ENCODE measurements around the gene S100A2.
A peak's percentile ranks its signal among the peaks of the same experiment; 100 is the strongest.

The S100A2 gene

GRCh38 chr1:153543736-153544135 lies 21.9 kb downstream of the S100A2 start:
- no peak for TF ChIP-seq Cebpa-rat (IDR thresholded peaks at IDR 0.05)
- Histone ChIP-seq H4K20me1 (peaks cover 0 to 35% (median 0%) of the 10 kb centered on the region in 11 experiments; a peak in 6 of 22 replicates), H3K4me2 (peak overlapping the region; percentile 86 to 100 (median 95)), H3K4me3 (peak overlapping the region in 7 of 10 experiments; percentile 54 to 82 (median 69); a peak in 14 of 20 replicates), H3K4me1 (peaks cover 84 to 98% (median 94%) of the 10 kb centered on the region in 10 experiments), H3K9ac (peak overlapping the region in 10 of 11 experiments; percentile 4 to 79 (median 47); a peak in 9 of 22 replicates), H3K9me3 (replicated peaks in 1 of 11) (no peaks in the 10 kb centered on the region), H3K27me3 (no peaks in the 10 kb centered on the region), H3K27ac (peak overlapping the region in 9 of 11 experiments; percentile 9 to 85 (median 76); a peak in 12 of 22 replicates), H3K36me3 (peaks cover 0 to 25% (median 15%) of the 10 kb centered on the region in 11 experiments; a peak in 13 of 22 replicates)

GRCh38 chr1:153542956-153543711 lies 22.5 kb downstream of the S100A2 start:
- H3K27ac ChIP-seq: peak overlapping the region; percentile 14 to 85 (median 76); a peak in 16 of 22 replicates
- H3K9me3 ChIP-seq (replicated peaks in 1 of 11): no peaks in the 10 kb centered on the region
- H3K4me1 ChIP-seq: peaks cover 84 to 98% (median 93%) of the 10 kb centered on the region in 10 experiments
- peak overlapping the region; percentile 86 to 100 (median 95) for H3K4me2 ChIP-seq
- H3K27me3 ChIP-seq: no peaks in the 10 kb centered on the region
- H3K9ac ChIP-seq: peak overlapping the region in 9 of 11 experiments; percentile 4 to 79 (median 20); a peak in 7 of 22 replicates
- H3K4me3 ChIP-seq: peak overlapping the region in 7 of 10 experiments; percentile 54 to 82 (median 69); a peak in 11 of 20 replicates
- peaks cover 0 to 25% (median 15%) of the 10 kb centered on the region in 11 experiments; a peak in 13 of 22 replicates for H3K36me3 ChIP-seq
- peaks cover 0 to 35% (median 0%) of the 10 kb centered on the region in 11 experiments; a peak in 6 of 22 replicates for H4K20me1 ChIP-seq
- no peak for TF ChIP-seq Cebpa-rat (IDR thresholded peaks at IDR 0.05)

GRCh38 chr1:153541641-153542590 lies 23.7 kb downstream of the S100A2 start:
- H3K4me2 ChIP-seq: peak overlapping the region; percentile 86 to 100 (median 95)
- peak overlapping the region; percentile 10 to 76 (median 44); a peak in 15 of 22 replicates for H3K9ac ChIP-seq

GRCh38 chr1:153540394-153541361 lies 25.0 kb downstream of the S100A2 start, which contains the start of gene S100A5:
Gene S100A5 (minus strand): TSS chr1:153540934. CDS start chr1:153540191, 743 bp downstream.
- Histone ChIP-seq H3K4me1 (peaks cover 76 to 96% (median 85%) of the 10 kb centered on the region in 10 experiments), H3K9me3 (replicated peaks in 1 of 11) (no peaks in the 10 kb centered on the region), H3K36me3 (peaks cover 0 to 25% (median 15%) of the 10 kb centered on the region in 11 experiments; a peak in 13 of 22 replicates), H3K27me3 (peaks cover 0 to 11% (median under 1%) of the 10 kb centered on the region in 11 experiments; a peak in 8 of 22 replicates), H3K4me3 (peak within 1 kb of the TSS in 4 of 10 experiments; percentile 29 to 82 (median 44); a peak in 8 of 20 replicates), H3K27ac (peak within 1 kb of the TSS; percentile 31 to 85 (median 72); a peak in 21 of 22 replicates), H3K9ac (peak within 1 kb of the TSS; percentile 20 to 74 (median 49); a peak in 18 of 22 replicates), H3K4me2 (peak within 1 kb of the TSS; percentile 86 to 100 (median 95)), H4K20me1 (peaks cover 0 to 35% (median 0%) of the 10 kb centered on the region in 11 experiments; a peak in 6 of 22 replicates)
- TF ChIP-seq Cebpa-rat (IDR thresholded peaks at IDR 0.05): no peak

More at GRCh38 chr1:153541641-153542590, 23.7 kb downstream of the S100A2 start:
- H3K9me3 ChIP-seq (replicated peaks in 1 of 11): no peaks in the 10 kb centered on the region
- 0 out of 22 replicates have a peak, but pooled peaks cover 0 to 2% (median 0%) of the 10 kb centered on the region in 11 experiments for H3K27me3 ChIP-seq
- H3K4me1 ChIP-seq: peaks cover 78 to 96% (median 86%) of the 10 kb centered on the region in 10 experiments
- H3K4me3 ChIP-seq: peak overlapping the region in 4 of 10 experiments; percentile 5 to 82 (median 74); a peak in 3 of 20 replicates
- peak overlapping the region; percentile 11 to 85 (median 72); a peak in 21 of 22 replicates for H3K27ac ChIP-seq
- no peak for TF ChIP-seq Cebpa-rat (IDR thresholded peaks at IDR 0.05)
- H4K20me1 ChIP-seq: peaks cover 0 to 35% (median 0%) of the 10 kb centered on the region in 11 experiments; a peak in 6 of 22 replicates
- H3K36me3 ChIP-seq: peaks cover 0 to 25% (median 15%) of the 10 kb centered on the region in 11 experiments; a peak in 13 of 22 replicates

- peak overlapping the region in 8 of 11 experiments; percentile 27 to 60 (median 52); a peak in 7 of 22 replicates for H3K9ac ChIP-seq
- H3K4me1 ChIP-seq: peaks cover 76 to 97% (median 86%) of the 10 kb centered on the region in 10 experiments
- H3K4me2 ChIP-seq: peak overlapping the region; percentile 86 to 100 (median 95)
- H3K27me3 ChIP-seq: peaks cover 0 to 21% (median 5%) of the 10 kb centered on the region in 11 experiments; a peak in 11 of 22 replicates
- H3K36me3 ChIP-seq: peaks cover 0 to 23% (median 15%) of the 10 kb centered on the region in 11 experiments; a peak in 13 of 22 replicates
- H3K9me3 ChIP-seq (replicated peaks in 1 of 11): no peaks in the 10 kb centered on the region
- peaks cover 0 to 26% (median 0%) of the 10 kb centered on the region in 11 experiments; a peak in 6 of 22 replicates for H4K20me1 ChIP-seq
- no peak for TF ChIP-seq Cebpa-rat (IDR thresholded peaks at IDR 0.05)
- peak overlapping the region; percentile 31 to 85 (median 72); a peak in 21 of 22 replicates for H3K27ac ChIP-seq
- H3K4me3 ChIP-seq: peak overlapping the region in 1 of 10 experiments; percentile 29; a peak in 2 of 20 replicates
These were observed 26.1 kb downstream of the S100A2 start for GRCh38 chr1:153539395-153540093.

GRCh38 chr1:153538315-153538821 lies 27.3 kb downstream of the S100A2 start:
- Histone ChIP-seq H3K9ac (peak overlapping the region in 1 of 11 experiments; percentile 14; a peak in 2 of 22 replicates), H3K4me2 (peak overlapping the region in 5 of 11 experiments; percentile 9 to 60 (median 29); a peak in 8 of 22 replicates), H3K4me1 (peaks cover 67 to 97% (median 86%) of the 10 kb centered on the region in 10 experiments), H3K36me3 (peaks cover 0 to 19% (median 4%) of the 10 kb centered on the region in 11 experiments; a peak in 11 of 22 replicates), H3K27ac (peak overlapping the region in 5 of 11 experiments; percentile 22 to 46 (median 38); a peak in 6 of 22 replicates), H4K20me1 (peaks cover 0 to 14% (median 0%) of the 10 kb centered on the region in 11 experiments; a peak in 3 of 22 replicates), H3K27me3 (peaks cover 0 to 21% (median 5%) of the 10 kb centered on the region in 11 experiments; a peak in 11 of 22 replicates), H3K9me3 (replicated peaks in 1 of 11) (no peaks in the 10 kb centered on the region), H3K4me3 (no peak overlapping the region)
- TF ChIP-seq Cebpa-rat (IDR thresholded peaks at IDR 0.05): no peak
